Measurements from ENCODE around the gene INTU.

Gene INTU

GRCh38 chr4:127731406-127731805, 98.6 kb downstream of the INTU start:
- no peak for TF ChIP-seq FOXP2 (optimal IDR thresholded peaks at IDR 0.05; ENCODE audit: borderline replicate concordance, extremely low read depth, extremely low read length, insufficient read depth)

GRCh38 chr4:127732623-127733328, 100.0 kb downstream of the INTU start:
- TF ChIP-seq SIN3A (IDR thresholded peaks at IDR 0.05; ENCODE audit: borderline replicate concordance, insufficient read depth, low read length) (no peak), TAF1 (IDR thresholded peaks at IDR 0.05; ENCODE audit: borderline replicate concordance, insufficient read depth, low read length) (no peak), REST (IDR thresholded peaks at IDR 0.05; ENCODE audit: insufficient read depth in 1 of 2, low read depth in 2 of 2, low read length in 2 of 2) (no peak), FOXP2 (optimal IDR thresholded peaks at IDR 0.05; ENCODE audit: borderline replicate concordance, extremely low read depth, extremely low read length, insufficient read depth) (no peak), POLR2AphosphoS5 (IDR thresholded peaks at IDR 0.05; ENCODE audit: low read depth, low read length) (no peak)

- no peak for TF ChIP-seq SIN3A (IDR thresholded peaks at IDR 0.05; ENCODE audit: borderline replicate concordance, insufficient read depth, low read length)
Observed at GRCh38 chr4:127734976-127735375, 102.2 kb downstream of the INTU start.

- TF ChIP-seq SIN3A (IDR thresholded peaks at IDR 0.05; ENCODE audit: borderline replicate concordance, insufficient read depth, low read length) (no peak), POLR2AphosphoS5 (IDR thresholded peaks at IDR 0.05; ENCODE audit: low read depth, low read length) (no peak), TAF1 (IDR thresholded peaks at IDR 0.05; ENCODE audit: borderline replicate concordance, insufficient read depth, low read length) (no peak), REST (IDR thresholded peaks at IDR 0.05; ENCODE audit: insufficient read depth in 1 of 2, low read depth in 2 of 2, low read length in 2 of 2) (no peak), FOXP2 (optimal IDR thresholded peaks at IDR 0.05; ENCODE audit: borderline replicate concordance, extremely low read depth, extremely low read length, insufficient read depth) (no peak)
Observed at GRCh38 chr4:127737295-127737694, 104.5 kb downstream of the INTU start.

GRCh38 chr4:127741247-127741646, 108.5 kb downstream of the INTU start:
- TF ChIP-seq SIN3A (IDR thresholded peaks at IDR 0.05; ENCODE audit: borderline replicate concordance, insufficient read depth, low read length) (no peak), REST (IDR thresholded peaks at IDR 0.05; ENCODE audit: insufficient read depth in 1 of 2, low read depth in 2 of 2, low read length in 2 of 2) (no peak), POLR2AphosphoS5 (IDR thresholded peaks at IDR 0.05; ENCODE audit: low read depth, low read length) (no peak), TAF1 (IDR thresholded peaks at IDR 0.05; ENCODE audit: borderline replicate concordance, insufficient read depth, low read length) (no peak), FOXP2 (optimal IDR thresholded peaks at IDR 0.05; ENCODE audit: borderline replicate concordance, extremely low read depth, extremely low read length, insufficient read depth) (no peak)

DNA sequence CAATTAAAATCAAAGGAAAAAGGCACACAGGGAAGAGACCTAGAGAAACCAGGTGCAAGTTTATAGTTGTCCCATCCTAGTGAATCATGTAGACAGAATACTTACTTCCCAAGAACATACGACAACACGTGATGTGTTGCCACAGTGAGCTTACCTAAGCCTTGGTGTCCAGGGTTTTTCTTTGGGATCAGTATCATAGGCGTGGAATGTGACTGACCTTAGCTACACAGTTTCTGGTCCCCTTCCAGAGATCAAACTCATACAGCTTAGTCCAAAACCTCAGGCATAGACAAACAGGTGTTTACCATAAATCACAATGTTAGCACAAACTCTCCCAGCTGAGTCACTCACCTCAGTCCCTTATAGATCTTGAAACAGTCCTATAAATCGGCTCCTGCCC, 115.1 kb downstream of the INTU start:
- TF ChIP-seq FOXP2 (optimal IDR thresholded peaks at IDR 0.05; ENCODE audit: borderline replicate concordance, extremely low read depth, extremely low read length, insufficient read depth) (no peak), REST (IDR thresholded peaks at IDR 0.05; ENCODE audit: insufficient read depth in 1 of 2, low read depth in 2 of 2, low read length in 2 of 2) (no peak), SIN3A (IDR thresholded peaks at IDR 0.05; ENCODE audit: borderline replicate concordance, insufficient read depth, low read length) (no peak), POLR2AphosphoS5 (IDR thresholded peaks at IDR 0.05; ENCODE audit: low read depth, low read length) (no peak)

Data from PFSK-1 (cell line).